GM21737 (cell line): ENCODE data around the gene PPP1R16B.
"Not testable (repeated sequence)": the region's sequence is repeated elsewhere in the genome, so short reads cannot be mapped to it uniquely, and the experiment has no call there.

ENCODE experiments used
- ATAC-seq: cut with Tn5 transposase; IDR thresholded peaks from one replicate; pipeline ENCODE4 v1.9.1; 2021; ENCODE audit warnings: mild to moderate bottlenecking, moderate library complexity; ENCODE audit not compliant: unreplicated experiment

Gene PPP1R16B

DNA sequence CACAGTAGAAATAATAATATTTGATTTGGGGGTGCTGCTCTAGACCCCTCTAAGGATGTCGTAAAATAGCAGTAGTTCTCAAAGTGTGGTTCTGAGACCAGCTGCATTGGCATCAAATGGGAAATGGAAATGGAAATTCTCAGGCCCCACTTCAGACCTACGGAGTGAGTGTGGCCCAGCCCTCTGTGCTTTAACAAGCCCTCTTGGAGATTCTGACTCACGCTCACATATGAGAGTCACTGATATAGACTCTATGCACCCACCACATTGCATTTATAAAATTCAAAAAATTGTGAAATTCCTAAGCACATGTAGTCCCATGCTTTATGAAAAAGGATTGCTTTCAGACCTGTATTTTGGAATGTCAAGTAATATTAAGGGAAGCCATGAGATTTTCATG, 14.2 kb upstream of the PPP1R16B start:
- no peak for ATAC-seq

DNA sequence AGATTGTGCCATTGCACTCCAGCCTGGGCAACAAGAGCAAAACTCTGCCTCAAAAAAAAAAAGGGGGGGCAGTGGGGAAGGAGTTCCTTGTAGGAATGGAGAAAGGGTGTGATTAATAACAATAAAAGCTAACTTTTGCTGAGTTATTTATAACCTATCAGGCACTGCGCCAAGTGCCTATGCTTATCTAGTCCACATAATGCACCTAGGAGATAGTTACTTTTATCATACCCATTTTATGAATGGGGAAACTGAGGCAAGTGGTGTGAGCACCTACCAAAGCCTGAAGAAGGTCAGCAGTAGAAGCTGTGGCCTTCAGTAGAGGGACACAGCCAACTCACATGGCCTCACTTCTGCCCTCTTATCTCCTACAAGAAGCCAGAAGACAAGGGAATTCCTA, 13.6 kb upstream of the PPP1R16B start:
- ATAC-seq: no peak

DNA sequence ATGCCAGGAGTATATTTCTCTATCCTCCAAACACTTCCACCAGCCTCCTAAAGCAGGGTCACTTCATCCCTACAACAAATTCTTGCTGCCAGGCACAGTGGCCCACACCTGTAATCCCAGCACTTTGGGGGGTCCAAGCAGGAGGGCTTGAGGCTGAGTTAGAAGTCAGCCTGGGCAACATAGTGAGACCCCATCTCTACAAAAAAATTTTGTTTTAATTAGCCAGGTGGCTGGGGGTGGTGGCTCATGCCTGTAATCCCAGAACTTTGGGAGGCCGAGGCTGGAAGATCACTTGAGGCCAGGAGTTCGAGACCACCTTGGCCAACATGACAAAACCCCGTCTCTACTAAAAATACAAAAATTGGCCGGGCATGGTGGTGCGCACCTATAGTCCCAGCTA, 11.4 kb upstream of the PPP1R16B start:
- not testable (repeated sequence) for ATAC-seq

DNA sequence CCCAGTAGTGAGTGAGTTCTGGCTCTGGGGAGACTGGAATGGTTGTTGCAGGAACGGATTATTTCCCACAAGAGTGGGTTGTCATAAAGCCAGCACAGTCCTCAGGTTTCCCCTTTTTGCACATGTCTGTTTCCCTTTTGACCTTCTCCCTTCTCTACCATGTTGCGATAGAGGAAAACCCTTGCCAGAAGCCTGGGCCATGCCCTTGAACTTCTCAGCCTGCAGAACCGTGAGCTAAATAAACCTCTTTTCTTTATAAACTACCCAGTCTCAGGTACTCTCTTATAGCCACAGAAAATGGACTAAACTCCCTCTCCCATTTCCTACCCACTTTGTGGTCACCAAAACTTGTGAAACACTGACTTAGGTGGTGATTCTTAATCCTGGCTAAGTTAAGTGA, 7.2 kb upstream of the PPP1R16B start:
- no peak for ATAC-seq

DNA sequence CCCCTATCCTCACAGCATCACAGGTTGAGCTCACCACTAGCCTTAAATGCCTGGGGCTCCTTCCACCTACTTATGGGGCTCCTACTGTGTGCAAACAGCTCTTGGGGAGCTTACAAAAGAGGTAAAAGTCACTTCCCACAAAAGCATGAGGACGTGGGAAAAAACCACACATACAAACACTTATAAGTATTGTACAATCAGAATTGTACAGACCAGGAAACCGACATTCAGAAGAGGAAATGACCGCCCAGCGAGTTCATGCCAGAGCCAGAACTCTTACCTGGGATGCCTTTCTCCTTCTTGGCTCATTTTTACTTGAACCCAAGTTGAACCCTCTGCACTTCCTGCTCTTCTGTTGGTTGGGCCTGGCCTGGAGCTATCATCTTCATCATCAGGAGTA, 6.3 kb upstream of the PPP1R16B start:
- no peak for ATAC-seq

DNA sequence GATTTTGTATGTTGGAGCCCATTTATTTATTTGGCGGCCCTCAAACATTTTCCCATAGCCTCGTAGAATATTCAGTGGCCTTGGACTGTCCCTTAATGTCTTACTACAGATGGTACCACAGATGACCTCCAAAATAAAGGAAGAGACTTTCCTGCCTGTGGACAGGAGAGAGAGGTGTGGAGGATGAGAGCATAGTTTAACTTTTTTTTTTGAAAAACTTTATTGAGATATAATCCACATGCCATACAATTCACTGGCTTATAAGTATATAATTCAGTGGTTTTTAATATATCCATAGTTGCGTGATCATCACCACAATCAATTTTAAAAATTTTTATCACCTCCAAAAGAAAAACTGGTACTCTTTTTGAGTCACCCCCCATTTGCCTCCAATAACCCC, 4.6 kb upstream of the PPP1R16B start:
- ATAC-seq: no peak

DNA sequence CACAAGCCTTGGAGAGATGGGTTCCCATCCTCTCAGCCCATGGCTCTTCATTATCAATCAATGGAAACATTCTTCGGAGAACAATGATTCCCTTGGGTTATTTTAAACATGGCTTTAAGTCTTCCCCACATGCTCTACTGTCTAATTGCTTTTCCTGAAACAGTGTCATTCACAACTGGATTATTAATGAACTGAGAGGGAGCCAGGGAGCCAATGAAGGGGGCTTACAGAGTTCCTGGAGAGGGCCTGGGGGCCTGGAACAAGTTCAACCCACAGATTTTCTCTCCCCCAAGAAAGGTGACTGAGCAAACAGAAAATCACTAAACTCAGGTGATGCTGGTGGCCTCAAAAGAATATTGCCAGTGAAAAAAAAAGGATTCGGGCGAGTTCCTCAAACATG, 1.3 kb upstream of the PPP1R16B start:
- no peak for ATAC-seq

DNA sequence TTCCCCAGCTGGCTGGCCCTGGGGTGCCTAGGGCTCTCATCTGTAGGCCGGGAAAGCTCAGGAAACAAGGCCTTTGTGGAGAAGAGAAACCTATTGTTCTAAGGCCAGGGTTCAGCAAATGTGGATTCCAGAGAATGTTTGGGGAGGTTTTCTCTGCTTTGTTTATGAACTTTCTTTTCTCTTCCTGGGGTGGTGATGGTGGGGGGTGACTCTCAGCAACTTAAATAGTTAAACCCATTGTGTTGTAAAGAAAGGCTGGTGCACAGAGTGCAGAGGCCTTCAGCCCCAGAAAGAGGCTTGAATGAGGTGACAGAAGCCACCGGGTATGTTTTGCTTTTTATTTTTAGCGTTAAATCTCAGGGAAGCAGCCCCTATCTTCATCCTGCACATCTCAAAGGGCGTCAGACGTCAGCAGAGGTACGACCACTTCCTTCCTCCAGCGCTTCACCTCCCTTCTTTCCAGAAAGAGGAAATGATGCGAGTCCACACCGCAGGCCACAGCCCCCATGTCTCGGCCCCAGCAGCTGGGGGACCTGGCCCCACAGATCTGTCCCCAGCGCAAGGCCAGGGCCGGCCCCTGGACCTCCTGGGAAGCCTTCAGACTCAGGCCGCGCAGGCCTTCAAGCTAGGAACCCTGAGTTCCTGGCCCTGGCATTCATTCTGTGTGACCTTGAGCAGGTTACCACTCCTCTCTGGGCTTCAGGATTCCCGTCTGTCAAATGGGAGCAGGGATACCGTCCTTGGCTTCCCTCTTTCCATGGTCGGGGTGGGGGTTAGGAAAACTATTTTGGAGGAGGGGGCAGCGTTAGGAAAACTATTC, 605 bp upstream of the PPP1R16B start:
- peak; percentile 47 for ATAC-seq

DNA sequence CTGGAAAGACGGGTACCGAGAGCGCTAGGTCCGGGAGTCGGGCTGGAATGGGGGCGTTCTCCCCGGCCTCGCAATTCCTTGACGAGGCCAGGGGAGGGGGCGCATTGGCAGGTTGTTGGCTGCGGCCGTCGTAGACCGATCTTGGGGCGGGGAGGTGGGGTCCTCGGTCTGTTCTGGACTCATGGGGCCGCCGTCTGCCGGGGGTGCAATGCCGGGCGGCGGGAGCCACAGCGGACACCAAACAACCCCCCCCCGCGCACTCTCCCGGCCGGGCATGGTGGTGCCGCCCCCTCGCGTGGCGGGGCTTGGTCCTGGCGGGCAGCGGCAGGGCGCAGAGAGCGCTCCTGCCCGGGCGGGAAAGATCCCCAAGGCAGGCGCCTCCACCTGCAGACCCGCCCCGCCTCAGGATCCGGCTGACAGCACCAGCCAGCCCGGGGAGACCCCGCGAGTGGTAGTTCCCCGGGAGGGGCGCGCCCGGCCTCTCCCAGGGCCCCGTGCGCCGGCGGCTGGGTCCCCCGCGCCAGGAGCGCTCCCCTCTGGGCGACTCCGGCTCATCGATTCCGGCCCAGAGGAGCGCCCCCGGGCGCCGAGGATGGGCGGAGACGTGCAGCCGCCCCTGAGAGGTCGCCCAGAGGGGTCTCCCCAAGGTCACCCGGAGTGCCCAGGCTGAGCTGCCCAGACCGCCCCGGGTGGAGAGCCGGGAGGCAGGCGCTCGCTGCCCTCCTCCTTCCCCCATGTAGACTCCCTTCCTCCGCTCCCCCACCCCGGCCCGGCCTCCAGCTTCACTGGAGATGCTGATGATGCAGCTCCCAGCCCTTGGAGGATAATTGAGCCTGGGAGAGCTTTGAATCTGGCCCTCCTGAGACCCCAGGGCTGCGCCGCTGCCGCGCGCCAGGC, 709 bp downstream of the PPP1R16B start:
- no peak for ATAC-seq

DNA sequence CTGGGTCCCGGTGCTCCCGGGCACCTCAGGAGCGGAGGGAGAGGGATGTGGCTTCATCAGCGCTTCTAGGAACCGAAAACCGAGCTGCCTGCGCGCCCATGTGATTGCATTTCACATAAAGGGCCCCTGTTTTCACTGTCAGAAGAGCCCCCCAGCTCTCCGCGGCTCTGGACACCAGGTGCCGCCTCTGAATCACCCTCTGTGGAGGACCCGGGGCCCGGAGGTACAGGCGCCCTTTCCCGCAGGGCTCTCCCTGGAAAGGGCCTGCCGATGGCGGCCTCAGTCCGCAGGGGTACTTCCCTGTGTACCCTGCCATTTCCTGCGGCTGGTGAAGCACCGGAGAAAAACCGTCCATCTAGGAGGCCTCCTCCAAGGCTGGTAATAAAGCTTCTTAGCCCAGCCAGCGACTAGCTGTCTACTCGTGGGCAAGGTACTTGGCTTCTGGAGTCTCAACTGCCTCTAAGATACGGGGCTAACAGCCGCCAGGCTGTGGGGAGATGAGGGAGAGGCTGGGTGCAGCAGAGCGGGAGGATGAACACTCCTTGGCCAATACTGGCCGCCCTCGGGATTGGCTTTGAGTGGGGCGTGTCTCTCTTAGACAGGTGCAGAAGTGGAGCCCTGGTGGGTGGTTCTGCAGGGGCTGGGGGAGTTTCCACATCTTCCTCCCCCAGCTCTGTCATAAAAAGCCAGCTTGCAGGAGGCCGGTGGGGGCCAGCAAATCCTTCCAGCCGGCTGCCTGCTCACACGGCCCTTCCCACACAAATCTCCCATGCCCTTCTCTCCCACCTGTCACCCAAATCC, 1.6 kb downstream of the PPP1R16B start:
- ATAC-seq: no peak

DNA sequence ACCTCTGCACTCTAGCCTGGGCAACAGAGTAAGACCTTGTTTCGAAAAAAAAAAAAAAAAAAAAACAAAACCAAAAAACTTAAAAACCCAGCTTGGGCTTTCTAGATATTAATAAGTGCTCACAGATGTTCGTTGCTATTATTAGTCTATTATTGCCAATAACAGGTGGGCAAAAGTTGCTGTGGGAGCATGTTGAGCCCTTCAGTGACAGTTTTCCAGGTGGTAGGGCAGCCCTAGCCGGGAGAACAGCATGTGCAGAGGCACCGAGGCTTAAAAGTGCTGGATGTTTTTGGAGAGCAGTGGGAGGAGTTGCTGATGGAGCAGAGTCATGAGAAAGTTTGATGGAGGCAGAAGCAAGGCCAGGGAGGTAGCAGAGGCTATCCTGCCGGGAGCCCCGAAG, 4.4 kb downstream of the PPP1R16B start:
- ATAC-seq: no peak

DNA sequence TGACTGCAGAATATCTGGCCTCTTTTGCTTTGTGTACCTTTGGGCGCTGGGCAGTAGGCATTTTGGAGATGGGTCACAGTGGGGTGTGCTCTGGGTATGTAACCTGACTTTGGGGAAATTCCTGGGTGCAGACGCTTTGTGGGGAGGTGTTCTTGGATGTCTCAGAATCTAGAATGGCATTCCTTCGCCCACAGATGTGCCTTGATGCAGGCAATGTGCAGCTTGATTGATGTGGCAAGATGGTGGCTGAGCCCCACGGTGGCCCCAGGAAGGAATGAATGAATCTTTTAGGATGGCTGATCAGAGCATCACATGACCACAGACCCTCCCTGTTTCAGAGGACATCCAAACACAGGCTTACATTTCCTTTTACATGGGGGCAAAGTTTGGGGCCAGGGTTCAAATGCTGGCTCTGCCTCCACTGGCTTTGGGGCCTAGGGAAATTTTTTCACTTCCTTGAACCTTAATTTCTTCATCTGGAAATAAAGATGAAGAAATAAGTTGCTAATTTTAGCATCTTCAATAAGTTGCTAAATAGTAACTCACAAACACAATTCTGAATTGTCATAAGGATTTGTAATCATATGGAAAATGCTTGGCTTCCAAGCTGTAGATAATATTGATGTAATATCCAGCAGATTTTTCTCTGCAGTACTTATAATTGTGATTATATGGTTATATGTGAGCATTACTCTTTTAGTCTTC, 5.6 kb downstream of the PPP1R16B start:
- no peak for ATAC-seq

DNA sequence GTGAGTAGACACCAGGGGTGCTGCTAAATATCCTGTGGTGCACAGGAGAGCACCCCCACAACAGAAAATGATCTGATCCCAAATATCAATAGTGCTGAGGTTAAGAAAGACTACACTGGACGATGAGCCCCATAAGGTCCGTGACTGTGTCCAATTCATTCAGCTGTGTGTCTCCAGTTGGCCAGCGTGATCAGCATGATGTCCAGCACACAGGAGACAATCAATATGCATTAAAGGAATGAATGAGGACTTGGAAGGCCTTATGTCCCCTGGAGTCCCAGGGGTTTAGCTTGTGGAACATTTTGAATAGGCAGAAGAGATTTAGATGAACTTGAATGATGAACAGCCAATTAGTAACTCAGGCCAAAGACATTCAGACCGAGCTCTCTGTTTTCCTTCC, 6.3 kb downstream of the PPP1R16B start:
- no peak for ATAC-seq

DNA sequence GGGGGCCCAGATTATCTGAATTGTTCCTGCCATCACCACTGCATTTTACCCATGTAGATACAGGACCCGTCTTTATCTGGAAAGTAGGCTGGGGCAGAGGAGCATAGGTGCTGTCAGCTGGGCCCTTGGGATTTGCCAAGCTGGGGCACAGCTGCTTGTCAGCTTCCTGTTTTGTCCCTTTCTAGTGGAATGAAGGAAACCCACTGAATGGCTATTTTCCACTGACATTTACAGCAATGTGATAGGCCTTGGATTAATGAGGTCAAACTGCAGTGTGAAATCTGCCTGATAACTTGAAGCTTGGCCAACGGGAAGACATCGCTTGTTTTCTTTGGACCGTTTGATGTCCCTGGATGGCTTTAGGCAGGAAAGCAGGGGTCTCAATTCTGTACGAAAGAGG, 6.7 kb downstream of the PPP1R16B start:
- no peak for ATAC-seq

DNA sequence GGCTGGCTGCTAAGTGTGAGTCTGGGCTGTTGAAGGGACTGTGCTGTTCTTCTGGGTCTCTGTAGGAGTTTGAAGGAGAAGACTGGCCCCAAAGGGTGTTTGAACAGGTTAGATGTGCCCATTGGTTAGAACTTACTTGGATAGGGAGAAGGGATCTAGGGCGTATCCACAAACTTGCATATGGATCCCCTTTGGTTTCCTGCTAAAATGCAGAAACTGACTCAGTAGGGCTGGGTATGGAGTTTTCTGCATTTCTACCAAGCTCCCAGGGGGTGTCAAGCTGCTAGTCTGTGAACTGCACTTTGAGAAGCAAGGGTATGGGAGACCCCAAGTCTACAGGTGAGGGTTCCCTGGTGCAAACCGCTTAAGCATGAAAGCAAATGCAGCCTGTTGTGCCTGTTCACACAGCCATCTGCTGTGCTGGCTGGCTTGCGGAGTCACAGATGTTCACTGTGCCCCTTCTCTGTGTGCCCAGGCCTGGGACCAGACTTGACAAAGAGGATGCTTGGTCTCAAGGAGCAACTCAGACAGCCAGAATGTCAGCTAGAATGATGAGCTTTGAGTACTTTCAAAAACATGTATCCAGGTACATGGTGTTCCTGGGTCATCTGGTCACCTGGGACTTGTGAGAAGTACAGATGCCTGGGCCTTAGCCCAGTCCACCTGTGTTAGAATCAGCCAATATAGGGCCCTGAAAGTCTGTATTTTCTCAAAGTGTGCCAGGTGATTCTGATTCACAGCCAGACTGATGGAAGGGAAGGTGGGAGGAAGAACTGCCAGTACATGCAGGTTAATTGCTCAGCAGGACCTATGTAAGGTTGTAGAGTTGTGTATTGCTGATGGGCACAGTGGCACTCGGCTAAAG, 7.4 kb downstream of the PPP1R16B start:
- no peak for ATAC-seq

DNA sequence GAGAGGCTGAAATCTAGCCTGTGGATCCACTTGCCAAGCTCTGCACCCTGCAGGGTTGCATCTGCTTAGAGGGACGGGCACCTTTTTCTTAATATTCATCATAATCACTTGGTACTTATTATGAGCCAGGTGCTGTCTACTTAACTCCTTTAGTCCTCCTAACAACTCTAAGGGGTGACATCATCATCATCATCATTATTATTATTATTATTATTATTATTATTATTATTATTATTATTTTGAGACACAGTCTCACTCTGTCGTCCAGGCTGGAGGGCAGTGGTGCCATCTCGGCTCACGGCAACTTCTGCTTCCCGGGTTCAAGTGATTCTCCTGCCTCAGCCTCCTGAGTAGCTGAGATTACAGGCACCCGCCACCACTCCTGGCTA, 8.1 kb downstream of the PPP1R16B start:
- ATAC-seq: not testable (repeated sequence)

DNA sequence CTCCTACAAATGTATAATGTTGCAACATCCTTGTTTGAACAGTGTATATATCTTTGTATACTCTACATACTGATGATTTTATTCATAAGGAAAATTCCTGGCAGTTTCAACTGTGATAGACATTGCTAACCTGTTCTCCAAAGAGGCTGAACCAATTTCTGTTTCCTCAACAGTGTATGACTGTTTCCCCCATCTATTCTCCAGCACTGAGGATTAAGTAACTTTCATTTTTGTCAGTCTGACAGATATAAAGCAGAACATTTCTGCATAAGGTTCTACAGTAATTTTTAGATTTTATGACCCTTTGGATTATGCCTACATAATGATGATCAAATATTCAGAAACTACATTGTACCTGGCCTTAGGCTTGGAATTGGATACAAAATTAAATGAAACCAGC, 9.9 kb downstream of the PPP1R16B start:
- no peak for ATAC-seq

DNA sequence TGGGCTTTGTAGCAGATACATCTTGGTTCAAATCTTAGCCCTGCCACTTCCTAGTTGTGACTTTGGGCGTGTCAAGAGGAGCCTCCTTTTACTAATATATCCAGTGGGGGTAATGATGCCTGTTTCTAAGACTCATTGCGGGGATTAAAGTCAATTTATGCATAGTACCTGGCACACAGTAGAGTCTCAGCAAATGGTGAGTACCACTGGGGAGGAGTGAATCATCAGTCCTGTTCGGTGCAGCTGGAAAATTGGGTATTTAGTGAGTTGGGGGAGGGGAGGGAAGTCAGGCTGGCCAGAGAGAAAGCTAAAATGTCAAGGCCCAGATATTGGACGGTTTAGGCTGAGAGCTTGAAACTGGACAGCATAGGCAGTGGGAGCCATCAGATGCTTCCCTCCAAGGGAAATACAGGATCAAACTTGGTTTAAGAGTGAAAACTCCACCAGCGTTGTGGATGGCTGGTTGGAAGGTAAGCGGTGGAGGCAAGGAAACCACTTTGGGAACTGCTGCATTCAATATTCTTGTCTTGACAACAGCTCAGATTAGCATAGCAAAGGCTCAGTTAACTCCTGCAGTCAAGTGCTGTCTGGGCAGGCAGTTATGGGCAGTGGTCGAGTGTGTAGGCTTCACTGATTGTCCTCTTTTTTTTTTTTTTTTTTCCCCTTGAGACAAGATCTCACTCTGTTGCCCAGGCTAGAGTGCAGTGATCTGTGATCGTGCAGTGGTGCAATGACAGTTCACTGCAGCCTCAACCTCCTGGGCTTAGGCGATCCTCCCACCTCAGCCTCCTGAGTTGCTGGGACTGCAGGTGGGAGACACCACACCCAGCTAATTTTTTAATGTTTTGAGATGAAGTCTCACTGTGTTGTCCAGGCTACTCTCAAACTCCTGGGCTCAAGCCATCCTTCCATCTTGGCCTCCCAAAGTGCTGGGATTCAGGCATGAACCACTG, 12.9 kb downstream of the PPP1R16B start:
- no peak for ATAC-seq

DNA sequence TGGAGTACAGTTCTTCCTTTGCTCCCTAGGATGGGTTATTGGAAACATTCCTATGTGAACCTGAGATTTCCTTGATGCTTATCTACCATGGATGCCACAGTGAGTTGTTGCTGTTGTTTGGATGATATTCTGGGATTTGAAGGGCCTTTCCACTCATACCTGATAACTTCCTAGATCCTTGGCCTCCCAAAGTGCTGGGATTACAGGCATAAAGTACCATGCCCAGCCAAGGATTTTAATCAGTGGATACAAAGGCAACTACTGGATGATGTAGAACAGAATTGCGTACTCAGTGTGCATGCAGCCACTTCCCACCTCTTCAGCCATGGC, 20.0 kb downstream of the PPP1R16B start:
- ATAC-seq: no peak
